Lower lobe of right lung (tissue), 2 donors: ENCODE measurements around the gene KCNAB2. TPM values are rescaled to one million over a fixed set of nuclear protein-coding genes. Genes with fewer than 3 reads are reported as not detected.
A peak's percentile ranks its signal among the peaks of the same experiment; 100 is the strongest.

ENCODE experiments used
- ATAC-seq, 2 donors: fragments of 200-7000 bp; cut with Tn5 transposase; one replicate each; pipeline ENCODE4 v1.9.1; 2020 to 2022; ENCODE audit warnings: mild to moderate bottlenecking in 2 of 2, moderate library complexity in 2 of 2
- DNase-seq: peaks from one replicate; pipeline ENCODE4 v3.0.0-alpha.2; 2020
- H3K27ac ChIP-seq: fragments of 200-600 bp; one replicate; pipeline ENCODE4 v1.8.0; 2022
- H3K27me3 ChIP-seq: fragments of 200-600 bp; one replicate; pipeline ENCODE4 v1.8.0; 2022; ENCODE audit warnings: low read depth
- H3K36me3 ChIP-seq: fragments of 200-600 bp; one replicate; pipeline ENCODE4 v1.8.0; 2022; ENCODE audit warnings: mild to moderate bottlenecking
- H3K4me1 ChIP-seq: fragments of 200-600 bp; one replicate; pipeline ENCODE4 v1.8.0; 2022
- H3K4me3 ChIP-seq: fragments of 200-600 bp; one replicate; pipeline ENCODE4 v1.8.0; 2022; ENCODE audit warnings: mild to moderate bottlenecking
- H3K9me3 ChIP-seq: fragments of 200-600 bp; one replicate; pipeline ENCODE4 v1.8.0; 2022
- CTCF ChIP-seq: fragments of 200-600 bp; IDR thresholded peaks from one replicate; pipeline ENCODE4 v1.8.0; 2022; ENCODE audit warnings: antibody characterized with exemption, mild to moderate bottlenecking
- intact Hi-C: fragments of 100-400 bp; cut with DNase I; formaldehyde crosslinking; loops from one replicate; pipeline ENCODE4 v1.11.0; 2022
- total RNA-seq: library from RNA; stranded (reverse); fragmentation: NEBNext Ultra II Directional; extraction: Animal tissue kit (Norgen Biotek cat#: 25700); gene quantifications from one replicate; pipeline ENCODE4 v1.2.1, GENCODE V29; 2021
- donor health status: DM: no; HTN: yes; CAD: no; lungs with severe emphysema.

KCNAB2 gene
- total RNA-seq, 1 donor from 2014 or later: 119 TPM

- peak; percentile 55 for DNase-seq
- Histone ChIP-seq H3K4me1 (no peaks in the 10 kb centered on the region), H3K4me3 (no peak overlapping the region), H3K27ac (no peak overlapping the region), H3K27me3 (no peaks in the 10 kb centered on the region), H3K9me3 (no peaks in the 10 kb centered on the region), H3K36me3 (peaks cover 14% of the 10 kb centered on the region)
- ATAC-seq: peak in 1 of 2 donors; percentile 13
- intact Hi-C loops: no loop called here
- TF ChIP-seq CTCF: no peak
These were observed 4.8 kb upstream of the KCNAB2 start for GRCh38 chr1:6040861-6041415.

- no peaks in the 10 kb centered on the region for H3K4me1 ChIP-seq
- no peak overlapping the region for H3K4me3 ChIP-seq
- H3K9me3 ChIP-seq: no peaks in the 10 kb centered on the region
- ATAC-seq (peak in 1 of 2 donors; percentile 56), DNase-seq (peak; percentile 70)
- peak; percentile 47 for TF ChIP-seq CTCF
- no peak overlapping the region for H3K27ac ChIP-seq
- no peaks in the 10 kb centered on the region for H3K27me3 ChIP-seq
- peaks cover 14% of the 10 kb centered on the region for H3K36me3 ChIP-seq
- intact Hi-C loops: no loop called here
These were observed 4.1 kb upstream of the KCNAB2 start for GRCh38 chr1:6041432-6042062.

GRCh38 chr1:6043561-6043960 lies 2.1 kb upstream of the KCNAB2 start:
- intact Hi-C loops: no loop called here
- Histone ChIP-seq H3K27me3 (no peaks in the 10 kb centered on the region), H3K4me1 (no peaks in the 10 kb centered on the region), H3K9me3 (no peaks in the 10 kb centered on the region), H3K4me3 (no peak overlapping the region), H3K27ac (no peak overlapping the region), H3K36me3 (peaks cover 14% of the 10 kb centered on the region)
- ATAC-seq (no peak), DNase-seq (no peak)
- no peak for TF ChIP-seq CTCF

- no peak for ATAC-seq
These were observed 1.1 kb upstream of the KCNAB2 start for GRCh38 chr1:6044481-6045109.

GRCh38 chr1:6045110-6045502 lies 582 bp upstream of the KCNAB2 start:
- no peaks in the 10 kb centered on the region for H3K4me1 ChIP-seq
- ATAC-seq: no peak
- no peak for DNase-seq
- no peak for TF ChIP-seq CTCF
- no peaks in the 10 kb centered on the region for H3K27me3 ChIP-seq
- no peak overlapping the region for H3K27ac ChIP-seq
- no peak overlapping the region for H3K4me3 ChIP-seq
- intact Hi-C loops: no loop called here
- H3K36me3 ChIP-seq: peaks cover 14% of the 10 kb centered on the region
- H3K9me3 ChIP-seq: no peaks in the 10 kb centered on the region

More at GRCh38 chr1:6044481-6045109, 1.1 kb upstream of the KCNAB2 start:
- TF ChIP-seq CTCF: no peak
- intact Hi-C loops: no loop called here
- peaks cover 14% of the 10 kb centered on the region for H3K36me3 ChIP-seq
- H3K4me3 ChIP-seq: no peak overlapping the region
- H3K4me1 ChIP-seq: no peaks in the 10 kb centered on the region
- DNase-seq: no peak
- no peaks in the 10 kb centered on the region for H3K27me3 ChIP-seq
- H3K27ac ChIP-seq: no peak overlapping the region
- H3K9me3 ChIP-seq: no peaks in the 10 kb centered on the region
